Fibroblast of lung (primary cell): ENCODE measurements around the gene UBR4.

Experiments
- CTCF ChIP-seq, 2 donors: IDR thresholded peaks in 1 of 2; conservative IDR thresholded peaks in 1 of 2; 1 replicate in 1 of 2; 2 replicates in 1 of 2; pipeline ENCODE4 v1.5.1; 2011 to 2012; ENCODE audit warnings: low read length in 2 of 2, control low read depth in 1 of 2, inconsistent platforms in 1 of 2, low read depth in 1 of 2, mild to moderate bottlenecking in 1 of 2
- EZH2 ChIP-seq: IDR thresholded peaks from 2 replicates; pipeline ENCODE4 v1.5.1; 2012; ENCODE audit warnings: low read length, control low read depth, mild to moderate bottlenecking; ENCODE audit errors: missing control alignments

- TF ChIP-seq CTCF (conservative IDR thresholded peaks at IDR 0.05 in 1 of 2, IDR thresholded peaks at IDR 0.05 in 1 of 2; ENCODE audit: low read depth in 1 of 2, low read length in 2 of 2), result no peak
- no peak for TF ChIP-seq EZH2
Measured at GRCh38 chr1:19251305-19252196, 41.5 kb upstream of the UBR4 start, which contains the start of the genes EMC1 and MRTO4.
